ENCODE measurements around the gene NPPB. TPM values are rescaled to one million over a fixed set of nuclear protein-coding genes. Genes with fewer than 3 reads are reported as not detected.
A peak's percentile ranks its signal among the peaks of the same experiment; 100 is the strongest.

NPPB gene
- total RNA-seq, 2 donors from 2014 or later = not detected

GRCh38 chr1:11882814-11883538 is 24.2 kb upstream of the NPPB start:
- Histone ChIP-seq H3K4me1 (peaks cover 11% of the 10 kb centered on the region), H3K27me3 (no peaks in the 10 kb centered on the region), H3K27ac (no peak overlapping the region), H3K36me3 (replicated peaks in 1 of 2; ENCODE audit: insufficient read depth in 1 of 2, low read depth in 2 of 2) (no peaks in the 10 kb centered on the region), H3K9me3 (no peaks in the 10 kb centered on the region), H3K4me3 (no peak overlapping the region)
- DNase-seq (peak; percentile 79 to 90 (median 90)), ATAC-seq (peak; percentile 85)
- intact Hi-C loops (cut with DNase I) = no loop called here
- WGBS, 2 donors = 34 to 35% methylated on average over 6 to 13 of the region's 13 CpGs
- TF ChIP-seq POLR2A (IDR thresholded peaks at IDR 0.05) = no peak
- TF ChIP-seq, protein P1, sequence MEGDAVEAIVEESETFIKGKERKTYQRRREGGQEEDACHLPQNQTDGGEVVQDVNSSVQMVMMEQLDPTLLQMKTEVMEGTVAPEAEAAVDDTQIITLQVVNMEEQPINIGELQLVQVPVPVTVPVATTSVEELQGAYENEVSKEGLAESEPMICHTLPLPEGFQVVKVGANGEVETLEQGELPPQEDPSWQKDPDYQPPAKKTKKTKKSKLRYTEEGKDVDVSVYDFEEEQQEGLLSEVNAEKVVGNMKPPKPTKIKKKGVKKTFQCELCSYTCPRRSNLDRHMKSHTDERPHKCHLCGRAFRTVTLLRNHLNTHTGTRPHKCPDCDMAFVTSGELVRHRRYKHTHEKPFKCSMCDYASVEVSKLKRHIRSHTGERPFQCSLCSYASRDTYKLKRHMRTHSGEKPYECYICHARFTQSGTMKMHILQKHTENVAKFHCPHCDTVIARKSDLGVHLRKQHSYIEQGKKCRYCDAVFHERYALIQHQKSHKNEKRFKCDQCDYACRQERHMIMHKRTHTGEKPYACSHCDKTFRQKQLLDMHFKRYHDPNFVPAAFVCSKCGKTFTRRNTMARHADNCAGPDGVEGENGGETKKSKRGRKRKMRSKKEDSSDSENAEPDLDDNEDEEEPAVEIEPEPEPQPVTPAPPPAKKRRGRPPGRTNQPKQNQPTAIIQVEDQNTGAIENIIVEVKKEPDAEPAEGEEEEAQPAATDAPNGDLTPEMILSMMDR (IDR thresholded peaks at IDR 0.05) = no peak

DNA sequence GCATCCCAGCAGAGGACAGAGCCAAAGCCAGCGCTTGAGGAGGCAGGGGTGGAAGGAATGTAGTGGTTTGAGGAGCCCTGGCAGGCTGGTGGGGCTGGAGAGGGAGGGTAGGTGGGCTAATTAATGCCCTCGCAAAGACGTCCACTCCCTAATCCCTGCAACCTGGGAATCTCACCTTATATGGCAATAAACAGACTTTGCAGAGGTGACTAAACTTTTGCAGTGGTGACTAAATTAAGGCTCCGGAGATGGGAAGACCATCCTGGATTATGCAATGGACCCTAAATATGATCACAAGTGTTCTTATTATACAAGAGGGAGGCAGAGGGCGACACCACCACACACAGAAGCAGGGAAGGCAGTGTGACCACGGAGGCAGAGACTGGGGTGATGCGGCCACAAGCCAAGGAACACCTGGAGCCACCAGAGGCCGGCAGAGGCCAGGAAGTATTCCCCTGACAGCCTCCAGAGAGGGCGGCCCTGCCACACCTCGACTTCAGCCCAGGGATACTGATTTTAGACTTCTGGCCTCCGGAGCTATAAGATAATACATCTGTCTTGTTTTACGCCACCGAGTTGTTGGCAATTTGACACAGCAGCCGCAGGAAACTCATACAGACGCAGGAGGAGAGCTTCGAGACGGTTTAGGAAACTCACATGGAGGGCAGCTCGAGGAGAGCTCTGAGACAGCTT is 23.1 kb upstream of the NPPB start:
- intact Hi-C loops (cut with DNase I) = no loop called here
- H3K27me3 ChIP-seq = no peaks in the 10 kb centered on the region
- no peak overlapping the region for H3K27ac ChIP-seq
- H3K36me3 ChIP-seq (replicated peaks in 1 of 2; ENCODE audit: insufficient read depth in 1 of 2, low read depth in 2 of 2) = no peaks in the 10 kb centered on the region
- H3K4me1 ChIP-seq = peaks cover 11% of the 10 kb centered on the region
- H3K9me3 ChIP-seq = no peaks in the 10 kb centered on the region
- H3K4me3 ChIP-seq = no peak overlapping the region
- TF ChIP-seq POLR2A (IDR thresholded peaks at IDR 0.05) = no peak
- TF ChIP-seq, protein P1 (IDR thresholded peaks at IDR 0.05) = no peak
- WGBS, 2 donors = 80 to 82% methylated on average over 17 to 18 of the region's 18 CpGs
- ATAC-seq = no peak
- no peak for DNase-seq

GRCh38 chr1:11880911-11881748 is 22.4 kb upstream of the NPPB start:
- intact Hi-C loops (cut with DNase I) = no loop called here

GRCh38 chr1:11880181-11880575 is 21.4 kb upstream of the NPPB start:
- H3K27ac ChIP-seq = no peak overlapping the region
- H3K4me1 ChIP-seq = peaks cover 11% of the 10 kb centered on the region
- 50 to 62% methylated on average over 2 to 12 of the region's 12 CpGs for WGBS, 2 donors
- no peak for DNase-seq
- intact Hi-C loops (cut with DNase I) = no loop called here
- no peak for ATAC-seq
- TF ChIP-seq POLR2A (IDR thresholded peaks at IDR 0.05) = no peak
- TF ChIP-seq, protein P1 (IDR thresholded peaks at IDR 0.05) = no peak
- no peak overlapping the region for H3K4me3 ChIP-seq
- no peaks in the 10 kb centered on the region for H3K36me3 ChIP-seq (replicated peaks in 1 of 2; ENCODE audit: insufficient read depth in 1 of 2, low read depth in 2 of 2)
- no peaks in the 10 kb centered on the region for H3K27me3 ChIP-seq
- no peaks in the 10 kb centered on the region for H3K9me3 ChIP-seq

More at GRCh38 chr1:11880911-11881748, 22.4 kb upstream of the NPPB start:
- H3K36me3 ChIP-seq (replicated peaks in 1 of 2; ENCODE audit: insufficient read depth in 1 of 2, low read depth in 2 of 2) = no peaks in the 10 kb centered on the region
- WGBS, 2 donors = 52 to 59% methylated on average over 7 to 10 of the region's 10 CpGs
- no peaks in the 10 kb centered on the region for H3K27me3 ChIP-seq
- no peaks in the 10 kb centered on the region for H3K9me3 ChIP-seq
- H3K27ac ChIP-seq = no peak overlapping the region
- DNase-seq (peak in 1 of 4 donors; percentile 11), ATAC-seq (no peak)
- no peak for TF ChIP-seq POLR2A (IDR thresholded peaks at IDR 0.05)
- TF ChIP-seq, protein P1 (IDR thresholded peaks at IDR 0.05) = no peak
- no peak overlapping the region for H3K4me3 ChIP-seq
- H3K4me1 ChIP-seq = peaks cover 11% of the 10 kb centered on the region
